Measurements from ENCODE around the gene DDTL.
A peak's percentile ranks its signal among the peaks of the same experiment; 100 is the strongest.
"Not testable (repeated sequence)": the region's sequence is repeated elsewhere in the genome, so short reads cannot be mapped to it uniquely, and the experiment has no call there.

DDTL gene

GRCh38 chr22:23970816-23971486 is 4.3 kb downstream of the DDTL start:
- DNase-seq: no peak

GRCh38 chr22:23971927-23972326 is 5.2 kb downstream of the DDTL start:
- DNase-seq: not testable (repeated sequence)

GRCh38 chr22:23974345-23974744 is 7.7 kb downstream of the DDTL start, which contains the start of gene DDT:
Gene DDT, minus strand, starts transcription at chr22:23974441. Its CDS starts 27 bp downstream, at chr22:23974414.
- DNase-seq: not testable (repeated sequence)

GRCh38 chr22:23974836-23975352 is 8.2 kb downstream of the DDTL start:
- DNase-seq: not testable (repeated sequence)

- not testable (repeated sequence) for DNase-seq
Observed at GRCh38 chr22:23977304-23977703, 10.6 kb downstream of the DDTL start.

GRCh38 chr22:23979557-23980240 is 13.0 kb downstream of the DDTL start, which contains the start of gene GSTT2:
Gene GSTT2, plus strand, starts transcription at chr22:23980134.
- DNase-seq: not testable (repeated sequence)

- not testable (repeated sequence) for DNase-seq
Observed at GRCh38 chr22:23980567-23980966, 13.9 kb downstream of the DDTL start.

- DNase-seq: peak; percentile 66 to 68
Observed at GRCh38 chr22:23984430-23984829, 17.7 kb downstream of the DDTL start.

- DNase-seq: not testable (repeated sequence)
Observed at GRCh38 chr22:23986089-23986488, 19.4 kb downstream of the DDTL start.

GRCh38 chr22:23986538-23987178 is 20.0 kb downstream of the DDTL start:
- not testable (repeated sequence) for DNase-seq

GRCh38 chr22:23989583-23990244 is 23.0 kb downstream of the DDTL start:
- not testable (repeated sequence) for DNase-seq

GRCh38 chr22:23993080-23993479 is 26.4 kb downstream of the DDTL start:
- DNase-seq: not testable (repeated sequence)

- not testable (repeated sequence) for DNase-seq
Observed at GRCh38 chr22:23993581-23994177, 27.0 kb downstream of the DDTL start.

- no peak for DNase-seq
Observed at GRCh38 chr22:23997092-23997491, 30.4 kb downstream of the DDTL start.

- not testable (repeated sequence) for DNase-seq
Observed at GRCh38 chr22:23999779-24000178, 33.1 kb downstream of the DDTL start.

GRCh38 chr22:24001314-24001713 is 34.6 kb downstream of the DDTL start:
- no peak for DNase-seq

- no peak for DNase-seq
Observed at GRCh38 chr22:24002272-24002671, 35.6 kb downstream of the DDTL start.

- DNase-seq: no peak
Observed at GRCh38 chr22:24002851-24003250, 36.2 kb downstream of the DDTL start.

GRCh38 chr22:24003887-24004286 is 37.2 kb downstream of the DDTL start:
- DNase-seq: no peak

- DNase-seq: no peak
Observed at GRCh38 chr22:24005201-24005600, 38.5 kb downstream of the DDTL start, which contains the start of gene GSTT4. Gene GSTT4, minus strand, starts transcription at chr22:24005453. Its CDS starts 97 bp downstream, at chr22:24005356.

GRCh38 chr22:24006207-24006913 is 39.7 kb downstream of the DDTL start:
- DNase-seq: no peak

- no peak for DNase-seq
Observed at GRCh38 chr22:24006914-24007214, 40.2 kb downstream of the DDTL start.

Measured in activated CD4-positive, alpha-beta T cell treated with anti-CD3 and anti-CD28 coated beads, Interleukin-2, amount 50 U/mL, for 4 hours (primary cell).